K562 (cell line): ENCODE measurements around the gene FUZ. TPM values are rescaled to one million over a fixed set of nuclear protein-coding genes. Genes with fewer than 3 reads are reported as not detected.

ENCODE experiments used
- ARID3A ChIP-seq: IDR thresholded peaks from 2 replicates; pipeline ENCODE4 v1.6.1; 2012; ENCODE audit warnings: low read depth, low read length, improper control_type of control experiment, borderline replicate concordance
- ATF6 ChIP-seq: sonication (generic); formaldehyde crosslinking; IDR thresholded peaks from 2 replicates; pipeline ENCODE4 v1.4.0; 2020; ENCODE audit warnings: mild to moderate bottlenecking, missing genetic modification reagents
- ATF7 ChIP-seq: fragments of 450-650 bp; IDR thresholded peaks from 2 replicates; pipeline ENCODE4 v1.7.1; 2014; ENCODE audit warnings: mild to moderate bottlenecking, moderate library complexity
- CC2D1A ChIP-seq: fragments of 450-650 bp; IDR thresholded peaks from 2 replicates; pipeline ENCODE4 v1.6.1; 2017; ENCODE audit warnings: mild to moderate bottlenecking
- FOXA3 ChIP-seq, 2 experiments: fragments of 450-650 bp in 1 of 2; sonication (generic) in 1 of 2; formaldehyde crosslinking; IDR thresholded peaks in 1 of 2; conservative IDR thresholded peaks in 1 of 2; 2 replicates each; pipeline versions ENCODE4 v1.4.0 to v1.8.0; 2020 to 2022; ENCODE audit warnings: mild to moderate bottlenecking in 2 of 2, missing genetic modification reagents in 1 of 2
- FUS ChIP-seq: fragments of 200-400 bp; formaldehyde crosslinking; optimal IDR thresholded peaks from 2 replicates; pipeline ENCODE3; 2017; ENCODE audit warnings: low read depth, low read length
- HNRNPLL ChIP-seq: fragments of 200-400 bp; formaldehyde crosslinking; IDR thresholded peaks from 2 replicates; pipeline ENCODE4 v1.6.1; 2017; ENCODE audit warnings: low read length, low read depth, mild to moderate bottlenecking; ENCODE audit not compliant: poor library complexity, severe bottlenecking
- JUND ChIP-seq, 2 experiments: IDR thresholded peaks; 2 replicates in 1 of 2; 3 replicates in 1 of 2; pipeline ENCODE4 v1.6.1; 2011; ENCODE audit warnings: borderline replicate concordance in 2 of 2, low read depth in 2 of 2, low read length in 2 of 2, improper control_type of control experiment in 1 of 2, missing biosample characterization in 1 of 2, missing genetic modification characterization in 1 of 2, missing genetic modification reagents in 1 of 2
- MBD2 ChIP-seq: sonication (generic); IDR thresholded peaks from 2 replicates; pipeline ENCODE4 v1.6.1; 2016; ENCODE audit warnings: low read depth, borderline replicate concordance
- PRMT5 ChIP-seq: sonication (generic); formaldehyde crosslinking; IDR thresholded peaks from 2 replicates; pipeline ENCODE4 v1.5.0; 2020; ENCODE audit warnings: missing genetic modification reagents
- PYGO2 ChIP-seq: fragments of 450-650 bp; IDR thresholded peaks from 2 replicates; pipeline ENCODE4 v1.6.1; 2016; ENCODE audit warnings: mild to moderate bottlenecking, missing genetic modification characterization, moderate library complexity, missing compliant biosample characterization
- RAD21 ChIP-seq, 2 experiments: fragments of 250-450 bp in 1 of 2; fragments of 450-650 bp in 1 of 2; sonication (Bioruptor Pico) in 1 of 2; formaldehyde crosslinking in 1 of 2; IDR thresholded peaks in 1 of 2; conservative IDR thresholded peaks in 1 of 2; 2 replicates each; pipeline versions ENCODE4 v1.4.0 to v1.8.0; 2020 to 2022; ENCODE audit warnings: mild to moderate bottlenecking in 2 of 2, moderate library complexity in 1 of 2
- SMAD1 ChIP-seq: fragments of 150-350 bp; IDR thresholded peaks from 2 replicates; pipeline ENCODE4 v1.6.1; 2014; ENCODE audit warnings: low read length, low read depth; ENCODE audit not compliant: partially characterized antibody
- SMARCE1 ChIP-seq: fragments of 450-650 bp; IDR thresholded peaks from 2 replicates; pipeline ENCODE4 v1.7.1; 2016; ENCODE audit warnings: mild to moderate bottlenecking
- TCF7L2 ChIP-seq: fragments of 150-350 bp; IDR thresholded peaks from 2 replicates; pipeline ENCODE4 v1.6.1; 2016; ENCODE audit warnings: low read depth, mild to moderate bottlenecking, low read length, moderate library complexity
- ZBTB2 ChIP-seq: fragments of 450-650 bp; IDR thresholded peaks from 2 replicates; pipeline ENCODE4 v1.6.1; 2016; ENCODE audit warnings: antibody characterized with exemption
- ZBTB8A ChIP-seq: fragments of 450-650 bp; IDR thresholded peaks from 2 replicates; pipeline ENCODE4 v1.6.1; 2018; ENCODE audit warnings: mild to moderate bottlenecking, moderate library complexity; ENCODE audit not compliant: partially characterized antibody
- ZBTB9 ChIP-seq: fragments of 450-650 bp; formaldehyde crosslinking; IDR thresholded peaks from 2 replicates; pipeline ENCODE4 v1.4.0; 2020; ENCODE audit warnings: mild to moderate bottlenecking, moderate library complexity
- ZNF175 ChIP-seq: fragments of 200-800 bp; sonication (Bioruptor generic); IDR thresholded peaks from 2 replicates; pipeline ENCODE4 v1.6.1; 2016; ENCODE audit warnings: low read depth, mild to moderate bottlenecking, missing genetic modification characterization, missing compliant biosample characterization
- polyA plus RNA-seq, 8 experiments: library from polyadenylated mRNA; depleted of rRNA in 4 of 8; stranded (reverse) in 5 of 8; unstranded in 3 of 8; fragments of >200 nt; fragmentation: Nextera tagmentation in 2 of 8; fragmentation: Illumina TruSeq in 1 of 8; extraction: Ambion mirVana in 2 of 8; extraction: Trizol in 1 of 8; gene quantifications; 2 replicates each; pipeline versions ENCODE4 v1.2.1 to v1.2.3, GENCODE V29; 2011 to 2014; ENCODE audit warnings: inconsistent platforms in 1 of 8, missing spikeins in 1 of 8
- total RNA-seq, 7 experiments: library from RNA; depleted of rRNA in 6 of 7; stranded (reverse); fragments of >200 nt in 6 of 7; fragmentation: Illumina TruSeq in 2 of 7; extraction: Trizol in 2 of 7; gene quantifications; 2 replicates each; pipeline versions ENCODE4 v1.2.1 to v1.2.3, GENCODE V29; 2011 to 2021; ENCODE audit warnings: low replicate concordance in 1 of 7

Gene FUZ
- total and polyA plus RNA-seq, 9 of the 15 experiments (the other 6 are each of a cell fraction or from before 2014, with no cell fraction given) = 0.17 to 7.6 (median 3.6) TPM; not detected in 1

- peak; percentile 99 for TF ChIP-seq MBD2
- peak; percentile 28 for TF ChIP-seq SMAD1
- peak; percentile 93 for TF ChIP-seq HNRNPLL
- TF ChIP-seq FOXA3 (CRISPR knock-in tag; conservative IDR thresholded peaks at IDR 0.05 in 1 of 2, IDR thresholded peaks at IDR 0.05 in 1 of 2) = peak in 1 of 2 experiments; percentile 76; a peak in 1 of 4 replicates
- TF ChIP-seq TCF7L2 = peak; percentile 40; the same call in 1 of the 2 replicates
- peak; percentile 58 for TF ChIP-seq ZBTB2
- TF ChIP-seq ARID3A = peak; percentile 6; the same call in 1 of the 2 replicates
- TF ChIP-seq FUS = no peak
- no peak for TF ChIP-seq ZBTB8A
- TF ChIP-seq ATF7 = peak; percentile 85
- peak; percentile 70 for TF ChIP-seq SMARCE1
- TF ChIP-seq PYGO2 (tag) = no peak
- TF ChIP-seq ZBTB9 (CRISPR knock-in tag) = no peak
- TF ChIP-seq ATF6 (CRISPR knock-in tag) = no peak
- TF ChIP-seq ZNF175 (CRISPR knock-in tag) = no peak
- peak in 1 of 2 experiments; percentile 35; a peak in 2 of 4 replicates for TF ChIP-seq RAD21 (CRISPR knock-in tag; conservative IDR thresholded peaks at IDR 0.05 in 1 of 2, IDR thresholded peaks at IDR 0.05 in 1 of 2)
- no peak for TF ChIP-seq PRMT5 (CRISPR knock-in tag)
- TF ChIP-seq CC2D1A = peak; percentile 11; the same call in 1 of the 2 replicates
- TF ChIP-seq JUND (IDR thresholded peaks at IDR 0.05; ENCODE audit: borderline replicate concordance, low read depth, low read length) = peak; percentile 51; the same call in 1 of the 2 replicates
- 0 out of 3 replicates have a peak, but pooled peaks have one; percentile 9 for TF ChIP-seq JUND (tag; IDR thresholded peaks at IDR 0.05; ENCODE audit: borderline replicate concordance, low read depth, low read length)
These were observed 46.8 kb downstream of the FUZ start (continued) for GRCh38 chr19:49766007-49766929.
